ENCODE data around the gene VCP.

Gene VCP

GRCh38 chr9:35112257-35113020, 40.0 kb upstream of the VCP start:
- peak overlapping the region; percentile 81; the same call in 1 of the 2 replicates for H3K4me3 ChIP-seq (ENCODE audit: low read length)
- H3K27ac ChIP-seq (ENCODE audit: low read depth, low read length), result no peak overlapping the region
- no peaks in the 10 kb centered on the region for H3K79me2 ChIP-seq (ENCODE audit: control insufficient read depth, low read length)
- H3K9me2 ChIP-seq (replicated peaks; ENCODE audit: control insufficient read depth, low read length), result no peaks in the 10 kb centered on the region
- H3K36me3 ChIP-seq (ENCODE audit: control insufficient read depth, low read length), result no peaks in the 10 kb centered on the region
- H3K4me1 ChIP-seq (ENCODE audit: control insufficient read depth, low read length), result peaks cover 45% of the 10 kb centered on the region
- H3K4me2 ChIP-seq (ENCODE audit: low read length), result peak overlapping the region; percentile 97
- H3F3A ChIP-seq (ENCODE audit: control insufficient read depth, insufficient read depth), result peaks cover 19% of the 10 kb centered on the region
- H3K27me3 ChIP-seq (ENCODE audit: control insufficient read depth, low read length), result 0 out of 2 replicates have a peak, but pooled peaks cover 3% of the 10 kb centered on the region
- no peaks in the 10 kb centered on the region for H4K20me1 ChIP-seq (ENCODE audit: control insufficient read depth, insufficient read depth, low read depth, low read length)
- H3K9me3 ChIP-seq (ENCODE audit: control insufficient read depth, insufficient read depth, low read length), result no peaks in the 10 kb centered on the region
- no peak for TF ChIP-seq EZH2phosphoT487 (IDR thresholded peaks at IDR 0.05; ENCODE audit: borderline replicate concordance, low read length)

GRCh38 chr9:35111001-35111933, 38.8 kb upstream of the VCP start:
- Histone ChIP-seq H3K27ac (ENCODE audit: low read depth, low read length) (no peak overlapping the region), H4K20me1 (ENCODE audit: control insufficient read depth, insufficient read depth, low read depth, low read length) (no peaks in the 10 kb centered on the region), H3K4me1 (ENCODE audit: control insufficient read depth, low read length) (peaks cover 40% of the 10 kb centered on the region), H3K79me2 (ENCODE audit: control insufficient read depth, low read length) (no peaks in the 10 kb centered on the region), H3K9me3 (ENCODE audit: control insufficient read depth, insufficient read depth, low read length) (no peaks in the 10 kb centered on the region), H3K27me3 (ENCODE audit: control insufficient read depth, low read length) (0 out of 2 replicates have a peak, but pooled peaks cover 3% of the 10 kb centered on the region), H3K4me3 (ENCODE audit: low read length) (peak overlapping the region; percentile 81), H3K9me2 (replicated peaks; ENCODE audit: control insufficient read depth, low read length) (no peaks in the 10 kb centered on the region), H3K36me3 (ENCODE audit: control insufficient read depth, low read length) (no peaks in the 10 kb centered on the region), H3K4me2 (ENCODE audit: low read length) (peak overlapping the region; percentile 97), H3F3A (ENCODE audit: control insufficient read depth, insufficient read depth) (peaks cover 15% of the 10 kb centered on the region)
- TF ChIP-seq CTCF (IDR thresholded peaks at IDR 0.05; ENCODE audit: low read depth, low read length, poor library complexity, severe bottlenecking) (no peak), EZH2phosphoT487 (IDR thresholded peaks at IDR 0.05; ENCODE audit: borderline replicate concordance, low read length) (no peak)

DNA sequence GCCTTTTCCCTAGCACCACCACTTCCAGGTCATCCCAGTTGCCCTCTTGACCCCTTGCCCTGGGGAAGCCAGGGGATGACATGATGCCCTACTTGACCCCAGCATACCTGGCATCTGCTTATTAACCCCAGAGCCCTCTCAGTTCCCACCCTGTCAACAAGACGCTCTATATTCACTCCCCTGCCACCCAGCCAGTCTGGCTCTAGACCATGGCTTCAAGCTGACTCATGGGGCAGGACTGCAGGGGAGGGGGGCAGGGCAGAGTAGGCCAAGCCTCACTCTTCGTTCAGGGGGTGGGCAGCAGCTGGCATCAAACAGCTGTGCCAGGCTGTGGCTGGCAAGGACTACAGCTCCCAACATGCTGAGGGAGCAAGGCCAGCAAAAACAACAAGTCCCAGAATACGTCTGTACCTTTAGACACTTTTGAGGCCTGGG, 37.9 kb upstream of the VCP start:
- H3K27me3 ChIP-seq (ENCODE audit: control insufficient read depth, low read length), result 0 out of 2 replicates have a peak, but pooled peaks cover 3% of the 10 kb centered on the region
- no peak overlapping the region for H3K27ac ChIP-seq (ENCODE audit: low read depth, low read length)
- peaks cover 36% of the 10 kb centered on the region for H3K4me1 ChIP-seq (ENCODE audit: control insufficient read depth, low read length)
- no peaks in the 10 kb centered on the region for H3K36me3 ChIP-seq (ENCODE audit: control insufficient read depth, low read length)
- no peak overlapping the region for H3K4me2 ChIP-seq (ENCODE audit: low read length)
- H3F3A ChIP-seq (ENCODE audit: control insufficient read depth, insufficient read depth), result peaks cover 13% of the 10 kb centered on the region
- no peak for TF ChIP-seq EZH2phosphoT487 (IDR thresholded peaks at IDR 0.05; ENCODE audit: borderline replicate concordance, low read length)
- no peak for TF ChIP-seq CTCF (IDR thresholded peaks at IDR 0.05; ENCODE audit: low read depth, low read length, poor library complexity, severe bottlenecking)
- no peaks in the 10 kb centered on the region for H4K20me1 ChIP-seq (ENCODE audit: control insufficient read depth, insufficient read depth, low read depth, low read length)
- H3K4me3 ChIP-seq (ENCODE audit: low read length), result no peak overlapping the region
- H3K9me2 ChIP-seq (replicated peaks; ENCODE audit: control insufficient read depth, low read length), result no peaks in the 10 kb centered on the region
- H3K79me2 ChIP-seq (ENCODE audit: control insufficient read depth, low read length), result no peaks in the 10 kb centered on the region
- H3K9me3 ChIP-seq (ENCODE audit: control insufficient read depth, insufficient read depth, low read length), result no peaks in the 10 kb centered on the region
